HCT116 (cell line): Measurements from ENCODE around the gene EPS8.

Source experiments
- ATF3 ChIP-seq: IDR thresholded peaks from 2 replicates; pipeline ENCODE4 v1.6.1; 2012
- CEBPB ChIP-seq: IDR thresholded peaks from 2 replicates; pipeline ENCODE4 v1.6.1; 2012; ENCODE audit warnings: low read depth
- CTCF ChIP-seq, 3 experiments: fragments of 200-600 bp in 1 of 3; sonication (generic) in 1 of 3; IDR thresholded peaks in 2 of 3; conservative IDR thresholded peaks in 1 of 3; 2 replicates each; pipeline ENCODE4 v1.5.1; 2012 to 2017; ENCODE audit warnings: low read depth in 2 of 3, low read length in 2 of 3, antibody characterized with exemption in 1 of 3, borderline replicate concordance in 1 of 3, control low read depth in 1 of 3, mild to moderate bottlenecking in 1 of 3, mixed read lengths in 1 of 3, mixed run types in 1 of 3, moderate library complexity in 1 of 3; ENCODE audit not compliant: insufficient read depth in 1 of 3
- EGR1 ChIP-seq: IDR thresholded peaks from 2 replicates; pipeline ENCODE4 v1.6.1; 2012; ENCODE audit warnings: low read depth
- EZH2 ChIP-seq: fragments of 200-600 bp; sonication (generic); IDR thresholded peaks from 2 replicates; pipeline ENCODE4 v1.6.1; 2017; ENCODE audit warnings: antibody characterized with exemption, mixed run types
- JUND ChIP-seq: IDR thresholded peaks from 2 replicates; pipeline ENCODE4 v1.6.1; 2012
- MAX ChIP-seq: IDR thresholded peaks from 2 replicates; pipeline ENCODE4 v1.6.1; 2012
- POLR2A ChIP-seq: IDR thresholded peaks from 2 replicates; pipeline ENCODE4 v1.7.0; 2011; ENCODE audit warnings: borderline replicate concordance; ENCODE audit not compliant: insufficient read depth, insufficient read length; ENCODE audit errors: extremely low read depth
- POLR2AphosphoS5 ChIP-seq: IDR thresholded peaks from 2 replicates; pipeline ENCODE4 v1.6.1; 2011; ENCODE audit warnings: mild to moderate bottlenecking, low read depth, low read length, moderate library complexity
- RAD21 ChIP-seq: IDR thresholded peaks from 2 replicates; pipeline ENCODE4 v1.6.1; 2012; ENCODE audit warnings: low read depth, mild to moderate bottlenecking
- SP1 ChIP-seq: IDR thresholded peaks from 2 replicates; pipeline ENCODE4 v1.6.1; 2012; ENCODE audit warnings: low read depth
- TCF7L2 ChIP-seq: IDR thresholded peaks from 2 replicates; pipeline ENCODE4 v1.7.0; 2011; ENCODE audit warnings: borderline replicate concordance, inconsistent platforms; ENCODE audit not compliant: insufficient read depth, insufficient read length; ENCODE audit errors: extremely low read depth
- ZFX ChIP-seq: fragments of 450-650 bp; IDR thresholded peaks from 2 replicates; pipeline ENCODE4 v1.6.1; 2017
- ZNF274 ChIP-seq: fragments of 200-500 bp; sonication (Bioruptor generic); IDR thresholded peaks from 2 replicates; pipeline ENCODE4 v1.6.1; 2014; ENCODE audit warnings: mild to moderate bottlenecking, low read depth, low read length, inconsistent platforms

GRCh38 chr12:15613981-15614380 lies 175.2 kb downstream of the EPS8 start:
- no peak for TF ChIP-seq RAD21
- TF ChIP-seq CTCF (IDR thresholded peaks at IDR 0.05 in 2 of 3, conservative IDR thresholded peaks at IDR 0.05 in 1 of 3; ENCODE audit: borderline replicate concordance in 1 of 3, insufficient read depth in 1 of 3, low read depth in 2 of 3, low read length in 2 of 3) = no peak
- TF ChIP-seq POLR2A = no peak
- TF ChIP-seq ZFX = no peak
- TF ChIP-seq CEBPB = no peak
- TF ChIP-seq SP1 = no peak
- no peak for TF ChIP-seq ZNF274
- no peak for TF ChIP-seq EZH2
- TF ChIP-seq EGR1 = no peak
- TF ChIP-seq POLR2AphosphoS5 = no peak
- no peak for TF ChIP-seq JUND
- TF ChIP-seq ATF3 = no peak
- TF ChIP-seq TCF7L2 = no peak
- no peak for TF ChIP-seq MAX
